ENCODE results near the gene CASTOR1.

- TF ChIP-seq, protein P1, sequence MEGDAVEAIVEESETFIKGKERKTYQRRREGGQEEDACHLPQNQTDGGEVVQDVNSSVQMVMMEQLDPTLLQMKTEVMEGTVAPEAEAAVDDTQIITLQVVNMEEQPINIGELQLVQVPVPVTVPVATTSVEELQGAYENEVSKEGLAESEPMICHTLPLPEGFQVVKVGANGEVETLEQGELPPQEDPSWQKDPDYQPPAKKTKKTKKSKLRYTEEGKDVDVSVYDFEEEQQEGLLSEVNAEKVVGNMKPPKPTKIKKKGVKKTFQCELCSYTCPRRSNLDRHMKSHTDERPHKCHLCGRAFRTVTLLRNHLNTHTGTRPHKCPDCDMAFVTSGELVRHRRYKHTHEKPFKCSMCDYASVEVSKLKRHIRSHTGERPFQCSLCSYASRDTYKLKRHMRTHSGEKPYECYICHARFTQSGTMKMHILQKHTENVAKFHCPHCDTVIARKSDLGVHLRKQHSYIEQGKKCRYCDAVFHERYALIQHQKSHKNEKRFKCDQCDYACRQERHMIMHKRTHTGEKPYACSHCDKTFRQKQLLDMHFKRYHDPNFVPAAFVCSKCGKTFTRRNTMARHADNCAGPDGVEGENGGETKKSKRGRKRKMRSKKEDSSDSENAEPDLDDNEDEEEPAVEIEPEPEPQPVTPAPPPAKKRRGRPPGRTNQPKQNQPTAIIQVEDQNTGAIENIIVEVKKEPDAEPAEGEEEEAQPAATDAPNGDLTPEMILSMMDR (IDR thresholded peaks at IDR 0.05): no peak
- TF ChIP-seq POLR2A (IDR thresholded peaks at IDR 0.05): no peak
Observed at GRCh38 chr22:30332551-30332950, 43.2 kb upstream of the CASTOR1 start.

Data from upper lobe of left lung (tissue), 4 donors.